HG03558 (cell line): ENCODE measurements around the gene DHX34.
"Not testable (repeated sequence)": the region's sequence is repeated elsewhere in the genome, so short reads cannot be mapped to it uniquely, and the experiment has no call there.

Experiments used
- ATAC-seq: cut with Tn5 transposase; IDR thresholded peaks from one replicate; pipeline ENCODE4 v1.9.1; 2021; ENCODE audit warnings: moderate number of reproducible peaks; ENCODE audit not compliant: unreplicated experiment; ENCODE audit errors: extremely low read depth

The DHX34 gene

GRCh38 chr19:47383890-47384289, 34.8 kb downstream of the DHX34 start:
- ATAC-seq: not testable (repeated sequence)

- ATAC-seq: not testable (repeated sequence)
These were observed 35.4 kb downstream of the DHX34 start for GRCh38 chr19:47384533-47384932.

GRCh38 chr19:47386582-47386981, 37.5 kb downstream of the DHX34 start:
- ATAC-seq: not testable (repeated sequence)

GRCh38 chr19:47387623-47388022, 38.5 kb downstream of the DHX34 start:
- ATAC-seq: not testable (repeated sequence)

GRCh38 chr19:47388721-47389120, 39.6 kb downstream of the DHX34 start:
- not testable (repeated sequence) for ATAC-seq

- no peak for ATAC-seq
These were observed 40.0 kb downstream of the DHX34 start for GRCh38 chr19:47389150-47389556.

- ATAC-seq: no peak
These were observed 41.7 kb downstream of the DHX34 start for GRCh38 chr19:47390533-47391488.

- ATAC-seq: no peak
These were observed 42.6 kb downstream of the DHX34 start for GRCh38 chr19:47391510-47392223.

GRCh38 chr19:47398707-47399597, 49.8 kb downstream of the DHX34 start:
- ATAC-seq: no peak

- no peak for ATAC-seq
These were observed 53.4 kb downstream of the DHX34 start for GRCh38 chr19:47402504-47402903.

- no peak for ATAC-seq
These were observed 55.5 kb downstream of the DHX34 start for GRCh38 chr19:47404334-47405196.

GRCh38 chr19:47405197-47405550, 56.1 kb downstream of the DHX34 start:
- no peak for ATAC-seq

GRCh38 chr19:47405854-47406417, 56.8 kb downstream of the DHX34 start:
- no peak for ATAC-seq

- no peak for ATAC-seq
These were observed 57.7 kb downstream of the DHX34 start for GRCh38 chr19:47406711-47407416.

GRCh38 chr19:47407417-47407774, 58.3 kb downstream of the DHX34 start:
- ATAC-seq: no peak

GRCh38 chr19:47408156-47408938, 59.2 kb downstream of the DHX34 start:
- ATAC-seq: no peak

- ATAC-seq: no peak
These were observed 62.0 kb downstream of the DHX34 start for GRCh38 chr19:47411101-47411500.

- not testable (repeated sequence) for ATAC-seq
These were observed 62.6 kb downstream of the DHX34 start for GRCh38 chr19:47411696-47412095.
